Loucy (cell line): ENCODE data around the gene ROGDI.

Source experiments
- H2AFZ ChIP-seq: fragments of 200-600 bp; sonication (generic); 2 replicates; pipeline ENCODE4 v1.6.0; 2016; ENCODE audit warnings: antibody characterized with exemption, mild to moderate bottlenecking, low read length, moderate library complexity
- H3F3A ChIP-seq: fragments of 200-600 bp; 2 replicates; pipeline ENCODE4 v1.6.0; 2016; ENCODE audit warnings: antibody characterized with exemption, low read depth, mild to moderate bottlenecking
- H3K27me3 ChIP-seq: fragments of 200-600 bp; sonication (generic); 2 replicates; pipeline ENCODE4 v1.6.1; 2014; ENCODE audit warnings: low read length, mild to moderate bottlenecking; ENCODE audit not compliant: insufficient read depth, poor library complexity, severe bottlenecking
- H3K36me3 ChIP-seq: fragments of 200-600 bp; sonication (generic); 2 replicates; pipeline ENCODE4 v1.6.1; 2016; ENCODE audit warnings: low read length; ENCODE audit not compliant: insufficient read depth
- H3K4me1 ChIP-seq: fragments of 200-600 bp; sonication (generic); 2 replicates; pipeline ENCODE4 v1.5.1; 2014; ENCODE audit warnings: low read length, mild to moderate bottlenecking; ENCODE audit not compliant: insufficient read depth, poor library complexity, severe bottlenecking
- H3K4me2 ChIP-seq: fragments of 200-600 bp; sonication (generic); 2 replicates; pipeline ENCODE4 v1.6.0; 2014; ENCODE audit warnings: antibody characterized with exemption, low read length, low read depth, mild to moderate bottlenecking; ENCODE audit not compliant: poor library complexity, severe bottlenecking
- H3K4me3 ChIP-seq: fragments of 200-600 bp; sonication (generic); 2 replicates; pipeline ENCODE4 v1.5.1; 2014; ENCODE audit warnings: low read length, mild to moderate bottlenecking, mixed read lengths; ENCODE audit not compliant: poor library complexity, severe bottlenecking
- H3K79me2 ChIP-seq: fragments of 200-600 bp; sonication (generic); 2 replicates; pipeline ENCODE4 v1.6.1; 2014; ENCODE audit warnings: low read length; ENCODE audit not compliant: insufficient read depth
- H3K9ac ChIP-seq: fragments of 200-600 bp; sonication (generic); 2 replicates; pipeline ENCODE4 v1.6.0; 2014; ENCODE audit warnings: mild to moderate bottlenecking, low read depth, low read length, moderate library complexity; ENCODE audit not compliant: poor library complexity, severe bottlenecking
- H3K9me2 ChIP-seq: fragments of 200-600 bp; sonication (generic); replicated peaks from 2 replicates; pipeline ENCODE4 v1.6.1; 2016; ENCODE audit warnings: low read depth, low read length, mixed read lengths
- H3K9me3 ChIP-seq: fragments of 200-600 bp; sonication (generic); 2 replicates; pipeline ENCODE4 v1.6.1; 2014; ENCODE audit warnings: mild to moderate bottlenecking, antibody characterized with exemption, low read length, low read depth; ENCODE audit not compliant: insufficient read depth
- H4K20me1 ChIP-seq: fragments of 200-600 bp; sonication (generic); 2 replicates; pipeline ENCODE4 v1.6.0; 2014; ENCODE audit warnings: antibody characterized with exemption, low read length, mild to moderate bottlenecking; ENCODE audit not compliant: insufficient read depth, poor library complexity, severe bottlenecking
- EZH2phosphoT487 ChIP-seq: fragments of 200-600 bp; IDR thresholded peaks from 2 replicates; pipeline ENCODE4 v1.6.1; 2018; ENCODE audit warnings: antibody characterized with exemption, mild to moderate bottlenecking, moderate library complexity, borderline replicate concordance
- TF ChIP-seq, protein P1 (sequence below): fragments of 200-600 bp; sonication (generic); conservative IDR thresholded peaks from 2 replicates; pipeline ENCODE4 v1.5.1; 2014; ENCODE audit warnings: mild to moderate bottlenecking, antibody characterized with exemption, low read length

Gene ROGDI

DNA sequence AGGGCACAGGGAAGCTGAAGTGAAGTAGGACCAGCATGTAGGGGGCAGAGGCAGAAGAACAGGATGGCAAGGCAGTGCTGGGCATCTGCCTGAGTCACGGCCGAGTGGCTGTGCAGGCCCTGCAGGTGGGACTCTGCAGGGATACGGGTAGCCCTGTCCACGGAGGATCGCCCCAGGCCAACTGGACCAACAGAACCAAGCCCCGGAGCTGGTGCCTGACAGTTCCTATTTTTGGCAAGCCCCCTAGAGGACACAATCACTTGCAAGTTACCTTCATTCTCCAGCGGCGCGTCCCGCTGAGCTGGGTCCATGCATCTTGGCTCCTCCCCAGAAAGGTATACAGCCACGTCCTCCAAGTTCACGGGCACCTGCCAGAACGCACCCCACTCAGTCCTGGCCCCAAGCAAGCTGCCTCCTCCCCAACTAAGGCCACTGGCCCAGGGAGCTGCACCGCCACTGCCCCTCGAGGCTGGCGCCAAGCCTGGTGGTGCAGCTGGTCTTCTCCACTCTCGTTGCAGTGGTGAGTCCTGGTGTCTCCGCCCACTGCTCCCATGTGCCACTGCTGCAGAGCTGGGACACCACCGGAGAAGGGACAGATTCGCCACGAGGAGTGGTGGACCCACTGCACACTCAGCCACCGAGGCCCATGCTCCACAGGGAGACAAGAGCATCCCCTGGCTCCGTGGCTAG lies 42.1 kb downstream of the ROGDI start:
- H3K9ac ChIP-seq: no peak overlapping the region
- no peaks in the 10 kb centered on the region for H3K9me3 ChIP-seq
- H3K36me3 ChIP-seq: no peaks in the 10 kb centered on the region
- no peaks in the 10 kb centered on the region for H4K20me1 ChIP-seq
- no peaks in the 10 kb centered on the region for H3K27me3 ChIP-seq
- no peak overlapping the region for H3K4me3 ChIP-seq
- TF ChIP-seq, protein P1, sequence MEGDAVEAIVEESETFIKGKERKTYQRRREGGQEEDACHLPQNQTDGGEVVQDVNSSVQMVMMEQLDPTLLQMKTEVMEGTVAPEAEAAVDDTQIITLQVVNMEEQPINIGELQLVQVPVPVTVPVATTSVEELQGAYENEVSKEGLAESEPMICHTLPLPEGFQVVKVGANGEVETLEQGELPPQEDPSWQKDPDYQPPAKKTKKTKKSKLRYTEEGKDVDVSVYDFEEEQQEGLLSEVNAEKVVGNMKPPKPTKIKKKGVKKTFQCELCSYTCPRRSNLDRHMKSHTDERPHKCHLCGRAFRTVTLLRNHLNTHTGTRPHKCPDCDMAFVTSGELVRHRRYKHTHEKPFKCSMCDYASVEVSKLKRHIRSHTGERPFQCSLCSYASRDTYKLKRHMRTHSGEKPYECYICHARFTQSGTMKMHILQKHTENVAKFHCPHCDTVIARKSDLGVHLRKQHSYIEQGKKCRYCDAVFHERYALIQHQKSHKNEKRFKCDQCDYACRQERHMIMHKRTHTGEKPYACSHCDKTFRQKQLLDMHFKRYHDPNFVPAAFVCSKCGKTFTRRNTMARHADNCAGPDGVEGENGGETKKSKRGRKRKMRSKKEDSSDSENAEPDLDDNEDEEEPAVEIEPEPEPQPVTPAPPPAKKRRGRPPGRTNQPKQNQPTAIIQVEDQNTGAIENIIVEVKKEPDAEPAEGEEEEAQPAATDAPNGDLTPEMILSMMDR: no peak
- no peak for TF ChIP-seq EZH2phosphoT487
- no peaks in the 10 kb centered on the region for H3K9me2 ChIP-seq
- H3K4me1 ChIP-seq: no peaks in the 10 kb centered on the region
- no peak overlapping the region for H3K4me2 ChIP-seq
- no peak overlapping the region for H2AFZ ChIP-seq
- H3F3A ChIP-seq: no peaks in the 10 kb centered on the region
- H3K79me2 ChIP-seq: 0 out of 2 replicates have a peak, but pooled peaks cover 3% of the 10 kb centered on the region

DNA sequence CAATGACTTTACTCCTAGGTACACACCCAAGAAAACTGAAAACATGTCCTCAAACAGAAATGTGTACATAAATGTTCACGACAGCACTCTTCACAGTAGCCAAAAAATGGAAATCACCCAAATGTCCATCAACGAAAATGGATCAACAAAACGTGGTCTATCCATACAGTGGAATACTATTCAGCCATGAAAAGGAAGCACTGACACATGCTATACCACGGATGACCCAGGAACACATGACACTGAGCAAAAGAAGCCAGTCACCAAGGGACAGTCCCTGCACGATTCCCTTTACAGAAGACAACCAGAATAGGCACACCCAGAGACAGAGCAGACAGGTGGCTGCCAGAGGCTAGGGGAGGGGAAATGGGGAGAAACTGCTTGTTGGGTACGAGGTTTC lies 46.7 kb downstream of the ROGDI start:
- Histone ChIP-seq H4K20me1 (no peaks in the 10 kb centered on the region), H3K27me3 (no peaks in the 10 kb centered on the region), H3F3A (no peaks in the 10 kb centered on the region), H3K9ac (no peak overlapping the region), H2AFZ (no peak overlapping the region), H3K9me3 (no peaks in the 10 kb centered on the region), H3K4me2 (no peak overlapping the region), H3K79me2 (no peaks in the 10 kb centered on the region), H3K9me2 (no peaks in the 10 kb centered on the region), H3K4me3 (no peak overlapping the region), H3K4me1 (no peaks in the 10 kb centered on the region), H3K36me3 (peaks cover 5% of the 10 kb centered on the region; the same call in 1 of the 2 replicates)
- TF ChIP-seq EZH2phosphoT487: no peak
- TF ChIP-seq, protein P1: no peak

DNA sequence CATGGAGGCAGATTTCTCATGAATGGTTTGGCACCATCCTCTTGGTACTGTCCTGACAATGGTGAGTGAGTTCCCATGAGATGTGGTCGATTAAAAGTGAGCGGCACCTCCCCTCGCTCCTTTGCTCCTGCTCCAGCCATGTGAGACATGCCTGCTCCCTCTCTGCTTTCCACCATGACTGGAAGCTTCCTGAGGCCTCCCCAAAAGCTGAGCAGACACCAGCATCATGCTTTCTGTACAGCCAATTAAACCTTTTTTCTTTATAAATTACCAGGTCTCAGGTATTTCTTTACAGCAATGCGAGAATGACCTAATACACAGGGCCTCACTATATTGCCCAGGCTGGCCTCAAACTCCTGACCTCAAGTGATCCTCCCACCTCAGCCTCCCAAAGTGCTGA lies 47.6 kb downstream of the ROGDI start:
- H3K27me3 ChIP-seq: no peaks in the 10 kb centered on the region
- H3F3A ChIP-seq: no peaks in the 10 kb centered on the region
- TF ChIP-seq, protein P1: no peak
- TF ChIP-seq EZH2phosphoT487: no peak
- no peaks in the 10 kb centered on the region for H3K9me3 ChIP-seq
- H3K9ac ChIP-seq: no peak overlapping the region
- H3K36me3 ChIP-seq: peaks cover 5% of the 10 kb centered on the region; the same call in 1 of the 2 replicates
- H3K79me2 ChIP-seq: no peaks in the 10 kb centered on the region
- H3K4me3 ChIP-seq: no peak overlapping the region
- H3K4me1 ChIP-seq: no peaks in the 10 kb centered on the region
- H3K4me2 ChIP-seq: no peak overlapping the region
- no peaks in the 10 kb centered on the region for H4K20me1 ChIP-seq
- no peaks in the 10 kb centered on the region for H3K9me2 ChIP-seq
- H2AFZ ChIP-seq: no peak overlapping the region
